Measurements from ENCODE around the gene VPS13C. TPM values are rescaled to one million over a fixed set of nuclear protein-coding genes. Genes with fewer than 3 reads are reported as not detected.

The VPS13C gene
- total RNA-seq, 1 experiment from 2014 or later, result 11.2 TPM

DNA sequence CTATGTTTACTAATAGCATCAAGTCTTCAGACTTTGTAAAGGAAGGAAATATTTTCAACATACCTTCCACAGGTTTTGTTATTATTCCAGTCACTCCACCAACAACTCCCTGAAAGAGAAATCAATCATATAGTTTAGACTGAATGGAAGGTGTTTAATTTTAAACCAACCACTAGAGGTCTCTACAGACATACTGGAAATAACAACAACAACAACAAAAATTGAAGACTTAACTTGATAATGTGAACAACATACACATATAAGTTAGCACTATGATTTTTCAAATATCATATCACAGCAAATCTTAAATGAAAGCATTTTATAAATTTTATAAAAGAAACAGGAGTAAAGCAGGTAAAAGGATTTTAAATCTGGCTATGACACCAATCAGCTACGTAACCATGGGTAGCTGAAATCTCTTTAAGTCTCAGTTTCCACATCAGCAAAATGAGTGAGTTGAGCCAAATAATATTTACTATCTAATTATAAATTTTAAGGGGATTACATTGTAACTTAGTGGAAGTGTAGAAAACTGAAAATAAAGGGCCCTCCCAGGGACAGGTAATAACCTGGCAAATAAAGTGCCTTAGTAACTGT is 188.2 kb downstream of the VPS13C start:
- DNase-seq (ENCODE audit: low read depth), result peak; percentile 17

DNA sequence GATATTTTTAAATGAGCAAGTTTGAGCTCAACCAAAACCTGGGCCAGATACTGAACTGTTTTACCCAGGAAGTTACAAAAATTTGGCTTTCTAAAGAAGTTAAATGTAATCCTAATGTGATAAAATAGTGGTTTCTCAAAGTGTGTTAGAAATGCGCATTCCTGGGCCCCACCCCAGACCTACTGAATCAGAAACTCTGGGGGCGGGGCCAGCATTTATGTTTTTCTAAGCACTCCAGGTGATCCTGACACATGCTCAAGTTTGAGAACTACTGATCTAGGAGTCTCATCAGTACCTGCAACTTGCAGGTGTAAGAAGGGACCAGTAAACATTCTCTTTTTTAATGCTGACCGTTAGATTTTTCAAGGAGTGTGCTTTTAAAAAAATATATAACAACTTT is 190.6 kb downstream of the VPS13C start:
- no peak for DNase-seq (ENCODE audit: low read depth)

DNA sequence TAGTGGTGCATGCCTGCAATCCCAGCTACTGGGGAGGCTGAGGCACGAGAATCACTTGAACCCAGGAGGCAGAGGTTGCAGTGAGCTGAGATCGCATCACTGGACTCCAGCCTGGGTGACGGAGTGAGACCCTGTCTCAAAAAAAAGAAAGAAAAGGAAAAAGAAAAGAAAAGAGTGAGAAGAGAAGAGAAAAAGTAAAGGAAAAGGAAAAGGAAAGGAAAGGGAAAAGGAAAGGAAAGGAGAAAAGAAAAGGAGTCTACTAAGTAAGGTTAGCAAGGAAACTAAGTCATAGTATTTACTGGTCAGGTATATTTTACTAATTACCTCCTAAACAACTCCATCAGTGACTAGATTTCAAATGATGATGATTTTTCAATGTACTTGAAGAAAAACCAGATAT is 198.3 kb downstream of the VPS13C start:
- no peak for DNase-seq (ENCODE audit: low read depth)

DNA sequence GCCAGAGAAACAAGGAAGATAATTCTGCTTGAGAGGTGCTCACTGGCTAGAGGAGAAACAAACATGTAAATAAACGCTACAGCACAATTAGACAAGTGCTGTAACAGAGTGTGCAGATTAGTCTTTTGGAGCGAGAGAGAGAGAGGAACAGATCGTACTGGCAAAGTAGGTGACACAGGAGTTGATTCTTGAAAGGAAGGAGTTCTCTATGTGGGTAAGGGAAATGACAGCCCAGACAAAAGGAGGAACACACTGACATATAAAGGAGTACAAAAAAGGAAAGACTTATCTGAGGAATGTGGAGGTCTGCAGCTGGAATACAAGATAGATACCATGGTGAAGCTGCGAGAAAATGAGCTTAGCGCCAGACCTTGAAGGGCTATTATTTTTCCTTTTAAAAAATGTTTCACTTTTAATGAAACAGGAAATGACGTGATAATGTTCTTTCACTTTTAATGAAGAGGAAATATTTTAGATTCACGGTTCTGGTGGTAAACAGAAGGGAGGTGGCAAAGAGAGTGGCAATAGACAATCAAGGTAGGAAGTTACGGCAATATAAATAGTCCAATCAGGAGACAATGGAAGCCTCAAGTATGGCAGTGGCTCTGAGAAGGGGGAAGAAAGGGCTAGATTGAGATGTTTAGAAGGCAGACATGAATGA is 202.9 kb downstream of the VPS13C start:
- DNase-seq (ENCODE audit: low read depth), result no peak

DNA sequence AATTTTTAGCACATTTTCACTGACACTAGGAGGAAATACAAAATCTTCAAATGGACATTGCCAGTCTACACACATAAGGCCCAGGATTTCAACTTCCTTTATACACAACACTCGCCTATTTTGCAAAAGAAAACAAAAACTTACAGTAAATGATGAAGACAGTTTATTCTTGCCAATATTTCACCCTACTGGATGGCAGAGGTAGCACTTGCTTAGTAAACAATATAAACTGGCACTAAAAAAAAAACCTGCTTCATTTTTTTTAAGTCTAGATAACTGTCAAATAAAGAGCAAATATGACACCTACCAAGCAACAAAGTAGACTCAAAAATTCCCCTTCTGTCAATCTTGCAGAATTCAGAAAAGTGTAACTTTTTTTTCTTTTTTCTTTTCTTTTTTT is 204.0 kb downstream of the VPS13C start:
- no peak for DNase-seq (ENCODE audit: low read depth)

DNA sequence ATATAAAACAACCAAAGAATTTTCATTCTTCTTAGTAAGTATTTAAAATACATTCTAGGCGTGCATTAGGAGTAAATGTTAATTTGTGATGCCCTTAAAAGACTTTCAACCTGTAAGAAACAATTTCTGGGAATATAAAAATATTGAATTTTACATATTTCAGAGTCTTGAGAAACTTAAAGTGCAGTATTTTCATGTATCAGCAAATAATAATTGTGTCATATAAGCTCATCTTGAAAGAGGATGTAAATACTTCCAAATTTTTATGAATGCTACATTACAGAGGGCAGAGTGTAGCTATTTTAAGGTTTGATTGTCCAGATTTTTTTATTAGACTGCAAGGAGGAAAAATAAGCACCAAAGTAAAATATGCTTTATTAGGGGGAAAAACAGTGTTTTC is 207.1 kb downstream of the VPS13C start:
- no peak for DNase-seq (ENCODE audit: low read depth)

DNA sequence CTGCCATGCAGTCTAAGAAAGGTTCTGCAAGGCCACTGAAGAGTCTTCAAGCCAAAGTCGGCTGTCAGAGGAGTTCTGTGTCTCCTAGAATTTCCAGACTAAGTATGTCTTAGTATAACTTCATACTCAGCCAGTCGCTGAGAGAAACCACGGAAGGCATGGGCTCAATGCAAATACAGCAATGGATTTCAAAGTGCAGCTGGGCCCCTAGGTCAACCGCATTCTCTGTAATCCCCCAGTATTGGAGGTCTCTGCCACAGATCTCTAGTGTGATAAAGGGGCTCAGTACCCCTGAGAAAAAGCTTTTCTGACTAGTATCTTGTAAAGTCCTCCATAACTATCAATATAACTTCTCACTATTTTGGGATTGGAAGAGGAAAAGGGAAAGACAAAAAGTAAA is 208.3 kb downstream of the VPS13C start:
- no peak for DNase-seq (ENCODE audit: low read depth)

DNA sequence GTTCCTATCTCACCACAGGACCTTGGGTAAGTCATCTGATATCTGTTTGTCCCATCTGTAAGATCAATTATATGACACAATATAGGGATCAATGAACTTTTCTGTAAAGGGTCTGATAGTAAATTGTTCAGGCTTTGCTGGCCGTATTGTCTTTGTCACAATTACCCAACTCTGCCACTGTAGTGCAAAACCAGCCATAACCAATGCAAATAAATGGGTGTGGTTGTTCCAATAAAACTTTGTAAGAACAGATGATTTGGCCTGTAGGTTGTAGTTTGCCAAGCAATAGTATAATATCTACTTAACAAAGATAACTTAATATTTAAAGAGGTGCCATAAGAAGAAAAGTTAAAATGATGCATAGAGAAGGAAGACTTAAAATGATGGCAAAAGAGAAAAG is 210.8 kb downstream of the VPS13C start:
- DNase-seq (ENCODE audit: low read depth), result no peak

DNA sequence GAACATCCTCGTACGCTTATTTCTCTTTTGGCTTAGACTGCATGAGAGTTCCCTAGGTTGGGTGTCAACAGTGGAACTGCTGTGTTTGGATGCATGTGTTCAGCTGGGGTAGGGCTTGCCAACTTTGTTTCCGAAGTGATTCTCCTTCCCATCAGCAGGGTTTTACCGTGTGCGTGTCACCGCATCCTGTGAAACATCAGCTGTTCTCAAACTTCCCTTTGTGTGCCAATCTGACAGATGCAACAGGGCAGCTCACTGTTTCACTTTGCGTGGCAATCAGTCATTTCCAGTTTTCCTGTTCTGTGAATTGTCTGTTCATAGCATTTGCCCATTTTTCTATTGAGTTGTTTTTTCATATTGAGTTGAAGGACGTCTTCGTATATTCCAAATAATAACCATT is 218.8 kb downstream of the VPS13C start:
- no peak for DNase-seq (ENCODE audit: low read depth)

DNA sequence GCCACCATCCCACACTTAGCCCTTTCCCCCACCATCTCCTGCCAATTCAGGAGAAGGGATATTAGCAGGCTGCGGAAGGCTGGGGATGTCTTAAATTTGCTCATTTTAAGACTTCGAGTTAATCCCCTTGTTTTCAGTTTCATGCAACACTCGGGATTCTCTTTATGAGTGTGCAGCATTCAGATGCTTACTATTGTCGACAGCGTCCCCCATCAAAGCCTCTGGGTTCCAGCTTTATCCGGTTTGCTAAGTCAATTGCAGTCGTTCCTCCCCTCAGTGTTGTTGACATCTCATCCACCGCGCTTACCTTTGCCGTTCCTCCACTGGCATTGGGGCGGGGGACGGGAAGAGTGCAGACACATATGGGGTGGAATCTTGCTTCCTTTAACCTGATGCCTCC is 220.2 kb downstream of the VPS13C start:
- DNase-seq (ENCODE audit: low read depth), result no peak

DNA sequence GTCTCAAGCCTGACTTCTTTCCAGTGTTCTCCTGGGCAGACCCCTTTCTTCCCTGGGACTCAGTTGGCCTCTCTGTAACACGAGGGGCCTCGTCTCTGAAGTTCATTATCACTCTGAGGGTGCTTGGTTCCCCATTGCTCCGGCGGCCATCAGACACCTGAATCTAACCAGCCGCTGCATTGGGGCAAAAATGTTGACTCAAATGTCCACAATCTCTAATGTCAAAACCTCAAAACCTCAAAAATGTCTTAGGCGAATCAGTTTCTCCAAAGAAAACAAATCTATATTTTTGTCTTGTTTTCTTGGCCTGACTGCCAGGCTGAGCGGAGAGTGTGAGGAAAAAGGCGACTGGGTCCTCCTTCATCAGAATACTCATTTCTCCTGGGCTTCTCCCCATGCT is 220.7 kb downstream of the VPS13C start:
- DNase-seq (ENCODE audit: low read depth), result no peak

DNA sequence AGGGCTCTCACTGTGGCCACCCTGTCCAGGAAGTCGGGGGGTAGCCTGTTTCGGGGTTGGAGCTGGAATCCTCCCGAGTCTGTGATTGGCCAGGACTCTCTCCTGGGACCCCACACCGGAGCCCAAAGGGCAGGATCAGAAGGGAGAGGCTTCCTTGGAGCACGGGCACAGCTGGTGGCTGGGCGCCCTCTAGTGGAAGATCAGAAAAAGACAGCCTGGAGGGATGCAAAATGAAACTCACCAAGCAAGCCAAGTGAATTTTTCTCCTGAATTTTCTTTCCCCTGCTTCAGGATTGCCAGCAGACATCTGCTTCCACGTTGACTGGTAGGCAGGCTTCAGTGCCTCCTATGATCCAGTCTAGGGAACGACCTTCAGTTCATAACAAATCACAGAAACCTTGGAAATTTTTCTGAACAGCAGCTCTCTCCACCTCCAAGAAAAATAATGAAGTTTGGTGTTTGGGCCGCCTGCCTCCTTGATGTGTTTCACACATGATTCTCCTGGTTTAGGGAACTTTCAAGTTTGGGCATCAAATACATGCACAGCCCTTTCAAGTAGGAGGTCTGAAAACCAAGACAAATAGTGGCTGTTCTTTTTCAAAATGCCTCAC is 224.6 kb downstream of the VPS13C start:
- DNase-seq (ENCODE audit: low read depth), result peak; percentile 74

DNA sequence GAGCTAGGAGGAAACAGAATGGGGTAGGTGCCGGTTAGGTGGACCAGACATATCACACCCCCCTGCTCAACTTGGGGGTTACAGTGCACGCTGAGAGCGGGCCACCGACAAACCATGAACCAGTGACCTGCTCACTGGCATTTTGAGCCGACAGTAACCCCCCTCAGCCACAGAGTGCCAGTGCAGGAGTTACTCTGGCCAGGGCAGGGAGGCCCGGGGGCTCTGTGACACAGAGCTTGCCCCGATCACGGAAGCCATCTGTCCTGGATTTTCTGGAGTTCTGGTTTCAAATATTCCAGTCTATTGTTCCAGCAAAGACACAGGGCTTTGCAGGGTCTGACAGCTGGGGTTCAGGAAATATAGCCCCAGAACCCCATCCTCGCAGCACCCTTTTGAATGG is 225.2 kb downstream of the VPS13C start:
- no peak for DNase-seq (ENCODE audit: low read depth)

DNA sequence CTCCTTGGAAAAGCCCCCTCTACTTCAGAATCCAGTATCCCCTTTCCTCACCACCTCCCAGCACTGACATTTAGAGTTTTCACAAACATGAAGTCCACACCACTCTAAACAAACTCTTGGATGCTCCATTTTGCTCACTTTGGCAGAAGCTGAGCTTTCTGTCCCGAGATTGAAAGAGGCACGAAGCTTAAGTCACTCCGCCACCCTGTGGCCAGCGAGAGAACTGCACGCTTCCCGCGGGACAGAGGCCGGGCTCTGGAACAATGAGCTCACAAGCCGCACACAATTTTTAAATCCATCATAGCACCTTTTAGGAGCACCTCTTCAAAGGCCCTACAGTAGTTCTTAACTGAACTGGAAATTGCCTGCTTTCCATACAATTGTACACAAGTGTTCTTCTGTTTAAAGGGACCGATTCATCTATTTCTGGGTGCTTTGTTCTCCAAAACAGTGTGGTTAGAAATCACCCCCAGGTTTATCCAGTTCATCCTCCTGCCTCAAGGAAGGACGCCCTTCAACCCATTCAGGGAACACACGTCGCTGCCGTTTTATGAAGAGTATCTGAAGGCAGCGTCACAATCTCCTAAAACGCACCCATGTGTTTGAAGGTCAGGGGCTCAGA is 226.1 kb downstream of the VPS13C start:
- peak; percentile 71 for DNase-seq (ENCODE audit: low read depth)

DNA sequence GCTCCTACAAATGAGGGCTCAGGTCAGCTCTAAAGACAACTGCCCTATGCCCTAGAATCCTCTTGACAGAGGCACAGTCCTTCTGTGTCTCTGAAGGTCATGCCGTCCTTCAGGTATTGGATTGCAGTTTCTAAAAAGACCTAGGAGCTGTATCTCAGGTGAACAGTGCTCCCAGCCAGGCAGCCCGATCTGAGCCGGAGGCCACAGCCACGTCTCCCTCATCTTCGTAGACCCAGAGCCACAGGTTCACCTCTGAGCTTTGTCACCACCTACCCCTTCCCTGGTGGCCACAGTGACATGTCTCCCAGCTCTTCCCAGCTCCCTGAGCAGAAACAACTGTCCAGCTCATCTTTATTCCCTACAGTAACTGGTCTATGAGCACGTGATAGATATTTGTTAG is 228.0 kb downstream of the VPS13C start:
- DNase-seq (ENCODE audit: low read depth), result no peak

DNA sequence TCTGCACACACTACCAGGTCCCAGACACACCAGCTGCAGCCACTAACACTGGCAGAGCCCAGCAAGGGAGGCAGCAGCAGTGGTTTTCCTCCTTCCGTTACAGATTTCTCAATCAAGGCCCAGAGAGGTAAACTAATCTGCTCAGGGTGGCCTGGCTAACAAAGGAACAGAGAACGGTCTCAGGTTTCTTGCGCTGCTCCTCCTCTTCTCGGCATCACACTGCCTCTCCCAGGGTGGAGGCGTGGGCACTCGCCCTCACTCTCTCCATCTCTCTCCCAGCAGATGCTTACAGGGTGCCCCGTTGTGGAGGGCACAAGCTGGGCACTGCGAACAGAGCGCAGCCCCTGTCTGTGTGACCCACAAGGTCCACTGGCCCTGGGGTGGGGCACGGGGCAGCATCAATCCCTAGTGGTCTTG is 228.7 kb downstream of the VPS13C start:
- no peak for DNase-seq (ENCODE audit: low read depth)

DNA sequence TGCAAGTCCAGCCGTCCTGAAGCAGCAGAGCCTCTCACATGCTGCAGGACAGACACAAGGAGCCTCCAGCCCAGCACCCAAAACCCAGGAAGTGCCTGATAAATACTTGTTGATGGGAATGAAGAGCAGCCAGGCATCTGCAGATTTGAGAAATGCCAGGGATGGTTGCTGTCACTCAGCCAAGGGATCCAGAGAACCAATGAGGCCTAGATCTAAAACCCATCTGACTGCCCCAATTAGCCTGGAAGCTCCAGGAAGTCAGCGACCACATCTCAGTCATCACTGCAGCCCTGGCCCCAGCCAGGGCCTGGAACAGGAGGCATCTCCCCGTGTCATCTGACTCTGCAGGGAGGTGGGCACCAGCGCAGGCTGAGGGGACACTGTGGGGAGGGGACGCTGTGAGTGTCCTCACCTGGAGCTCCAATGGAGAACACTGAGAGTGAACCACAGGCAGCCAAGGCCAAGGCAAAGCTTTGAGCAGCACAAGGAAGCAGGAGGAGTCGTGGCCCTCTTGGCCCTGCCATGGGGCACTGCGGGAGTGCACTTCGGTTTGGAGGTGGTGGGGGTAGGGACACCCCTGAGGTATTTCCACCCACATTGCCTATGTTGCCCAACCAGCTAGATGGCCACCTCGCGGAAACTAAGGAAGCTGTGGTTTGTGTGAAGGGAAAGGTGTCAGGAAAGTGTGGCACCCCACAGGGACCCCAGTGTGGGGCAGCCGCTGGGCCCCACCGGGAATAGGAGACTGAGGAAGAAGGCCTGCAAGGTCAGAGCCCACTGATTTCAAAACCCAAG is 229.5 kb downstream of the VPS13C start:
- no peak for DNase-seq (ENCODE audit: low read depth)

DNA sequence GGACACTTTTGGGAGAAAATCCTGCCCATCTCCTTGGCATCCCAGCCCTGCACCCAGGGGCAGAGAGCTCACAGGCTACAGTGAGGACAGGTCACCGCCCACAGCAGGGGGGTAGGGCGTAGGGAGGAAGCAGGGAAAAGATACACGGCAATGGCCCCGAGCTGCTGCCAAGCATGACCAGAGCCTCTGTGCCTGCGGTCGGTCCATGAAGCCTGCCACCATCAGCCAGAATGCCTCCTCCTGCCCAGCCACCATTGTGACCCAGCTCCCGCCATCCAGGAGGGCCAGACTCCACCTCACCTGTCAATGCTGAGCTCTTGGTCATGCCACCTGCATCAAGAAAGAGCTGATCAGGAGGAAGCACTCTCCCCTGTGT is 230.7 kb downstream of the VPS13C start:
- no peak for DNase-seq (ENCODE audit: low read depth)

DNA sequence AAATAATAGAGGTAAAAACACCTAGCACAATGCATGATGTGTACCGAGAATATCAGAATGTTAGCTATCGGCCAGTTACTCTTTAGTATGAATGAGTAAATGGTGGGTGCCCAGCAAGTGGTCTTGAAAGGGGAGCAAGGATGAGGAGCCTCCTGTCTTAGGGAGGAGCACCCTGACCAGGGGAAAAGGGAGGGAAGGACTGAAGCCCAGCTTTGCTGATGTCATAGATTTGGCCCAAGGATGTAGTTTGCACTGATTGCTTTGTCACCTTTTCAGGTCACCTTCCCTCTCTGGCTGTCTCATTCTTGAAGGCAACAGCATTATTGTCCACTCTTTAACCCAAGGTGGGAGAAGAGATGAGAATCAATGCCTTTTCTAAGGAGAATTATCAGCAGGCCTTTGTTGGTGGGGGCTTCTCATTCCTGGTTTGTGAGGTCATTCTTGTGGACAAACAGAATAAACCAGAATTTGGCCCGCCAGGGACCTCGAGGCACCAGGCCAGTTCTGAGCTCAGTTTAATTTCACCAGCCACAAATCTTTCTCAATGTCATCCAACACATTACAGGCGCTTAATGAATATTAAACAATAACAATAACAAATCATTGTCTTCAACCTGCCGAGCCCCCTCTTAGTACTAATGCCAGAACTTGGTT is 231.3 kb downstream of the VPS13C start:
- DNase-seq (ENCODE audit: low read depth), result no peak

DNA sequence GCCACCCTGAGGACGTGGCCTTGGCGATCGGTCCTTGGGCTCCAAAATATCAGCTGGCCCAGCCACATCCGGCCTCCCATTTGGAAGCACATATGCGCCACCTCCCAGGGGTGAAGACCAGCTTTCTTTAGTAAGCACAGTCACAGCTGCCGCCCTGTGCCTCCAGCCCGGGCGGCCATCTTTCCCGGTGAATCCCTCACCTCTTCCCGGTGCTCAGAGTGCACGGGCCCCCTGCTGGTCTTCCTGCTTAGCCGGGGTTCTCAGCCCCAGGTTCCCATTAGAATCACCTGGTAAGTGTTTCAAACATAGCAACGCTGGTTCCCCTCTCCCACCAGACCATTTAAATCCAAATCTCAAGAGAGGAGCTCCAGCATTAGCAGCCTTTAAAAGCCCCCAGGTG is 232.2 kb downstream of the VPS13C start:
- DNase-seq (ENCODE audit: low read depth), result no peak

DNA sequence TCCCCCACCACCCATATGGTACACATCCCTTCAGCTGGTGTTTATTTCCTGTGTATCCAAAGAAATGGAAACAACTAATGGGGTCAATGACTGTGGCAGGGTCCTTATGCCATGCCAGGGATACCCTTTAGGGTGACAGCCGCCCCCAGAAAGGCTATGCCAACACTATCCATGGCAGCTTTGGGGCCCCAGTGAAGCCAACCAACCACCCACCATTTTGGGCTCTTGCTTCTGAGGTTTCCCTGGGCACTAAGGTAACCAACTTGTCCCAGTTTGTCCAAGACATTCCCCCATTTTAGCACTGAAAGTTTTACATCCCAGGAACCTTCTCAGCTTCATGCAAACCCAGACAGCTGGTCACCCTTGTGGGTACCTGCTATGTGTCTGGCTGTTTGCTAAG is 233.1 kb downstream of the VPS13C start:
- no peak for DNase-seq (ENCODE audit: low read depth)
